K562 (cell line): ENCODE measurements around the gene CDC45. TPM values are rescaled to one million over a fixed set of nuclear protein-coding genes. Genes with fewer than 3 reads are reported as not detected.
A peak's percentile ranks its signal among the peaks of the same experiment; 100 is the strongest.

ENCODE experiments used
- DLX4 ChIP-seq: fragments of 250-450 bp; sonication (Bioruptor Pico); IDR thresholded peaks from 2 replicates; pipeline ENCODE4 v1.6.1; 2021; ENCODE audit warnings: mild to moderate bottlenecking
- ETV6 ChIP-seq, 3 experiments: fragments of 150-350 bp in 1 of 3; sonication (generic) in 1 of 3; formaldehyde crosslinking in 1 of 3; IDR thresholded peaks; 2 replicates each; pipeline versions ENCODE4 v1.6.1 to v1.8.0; 2014 to 2022; ENCODE audit warnings: borderline replicate concordance in 2 of 3, low read depth in 2 of 3, antibody characterized with exemption in 1 of 3, low read length in 1 of 3, mild to moderate bottlenecking in 1 of 3, missing genetic modification reagents in 1 of 3
- HEY1 ChIP-seq: fragments of 250-450 bp; sonication (Bioruptor Pico); IDR thresholded peaks from 2 replicates; pipeline ENCODE4 v1.5.0; 2020; ENCODE audit warnings: mild to moderate bottlenecking, moderate library complexity, borderline replicate concordance
- KDM5B ChIP-seq: fragments of 200-600 bp; sonication (generic); IDR thresholded peaks from 2 replicates; pipeline ENCODE4 v1.6.1; 2012; ENCODE audit warnings: low read depth, mild to moderate bottlenecking, moderate library complexity, low read length, control low read depth, inconsistent platforms; ENCODE audit not compliant: insufficient replicate concordance
- polyA plus RNA-seq, 8 experiments: library from polyadenylated mRNA; depleted of rRNA in 4 of 8; stranded (reverse) in 5 of 8; unstranded in 3 of 8; fragments of >200 nt; fragmentation: Nextera tagmentation in 2 of 8; fragmentation: Illumina TruSeq in 1 of 8; extraction: Ambion mirVana in 2 of 8; extraction: Trizol in 1 of 8; gene quantifications; 2 replicates each; pipeline versions ENCODE4 v1.2.1 to v1.2.3, GENCODE V29; 2011 to 2014; ENCODE audit warnings: inconsistent platforms in 1 of 8, missing spikeins in 1 of 8
- total RNA-seq, 7 experiments: library from RNA; depleted of rRNA in 6 of 7; stranded (reverse); fragments of >200 nt in 6 of 7; fragmentation: Illumina TruSeq in 2 of 7; extraction: Trizol in 2 of 7; gene quantifications; 2 replicates each; pipeline versions ENCODE4 v1.2.1 to v1.2.3, GENCODE V29; 2011 to 2021; ENCODE audit warnings: low replicate concordance in 1 of 7
- TF ChIP-seq, protein P1 (sequence below), 2 experiments: fragments of 450-650 bp in 1 of 2; sonication (generic) in 1 of 2; formaldehyde crosslinking in 1 of 2; IDR thresholded peaks; 2 replicates each; pipeline versions ENCODE4 v1.7.1 to v1.9.0; 2016 to 2022; ENCODE audit warnings: inconsistent platforms in 1 of 2, mild to moderate bottlenecking in 1 of 2, missing genetic modification reagents in 1 of 2
- TF ChIP-seq, protein P2 (sequence below): sonication (generic); formaldehyde crosslinking; IDR thresholded peaks from 2 replicates; pipeline ENCODE4 v1.8.1; 2023; ENCODE audit warnings: mild to moderate bottlenecking, missing genetic modification reagents
- TF ChIP-seq, protein P3 (sequence below): fragments of 250-450 bp; sonication (Bioruptor Pico); IDR thresholded peaks from 2 replicates; pipeline ENCODE4 v1.5.0; 2021
- TF ChIP-seq, protein P4 (sequence below): sonication (generic); formaldehyde crosslinking; IDR thresholded peaks from 2 replicates; pipeline ENCODE4 v1.8.1; 2022; ENCODE audit warnings: missing genetic modification reagents

Gene CDC45
- total and polyA plus RNA-seq, 9 of the 15 experiments (the other 6 are each of a cell fraction or from before 2014, with no cell fraction given), result 251 to 580 (median 410) TPM

DNA sequence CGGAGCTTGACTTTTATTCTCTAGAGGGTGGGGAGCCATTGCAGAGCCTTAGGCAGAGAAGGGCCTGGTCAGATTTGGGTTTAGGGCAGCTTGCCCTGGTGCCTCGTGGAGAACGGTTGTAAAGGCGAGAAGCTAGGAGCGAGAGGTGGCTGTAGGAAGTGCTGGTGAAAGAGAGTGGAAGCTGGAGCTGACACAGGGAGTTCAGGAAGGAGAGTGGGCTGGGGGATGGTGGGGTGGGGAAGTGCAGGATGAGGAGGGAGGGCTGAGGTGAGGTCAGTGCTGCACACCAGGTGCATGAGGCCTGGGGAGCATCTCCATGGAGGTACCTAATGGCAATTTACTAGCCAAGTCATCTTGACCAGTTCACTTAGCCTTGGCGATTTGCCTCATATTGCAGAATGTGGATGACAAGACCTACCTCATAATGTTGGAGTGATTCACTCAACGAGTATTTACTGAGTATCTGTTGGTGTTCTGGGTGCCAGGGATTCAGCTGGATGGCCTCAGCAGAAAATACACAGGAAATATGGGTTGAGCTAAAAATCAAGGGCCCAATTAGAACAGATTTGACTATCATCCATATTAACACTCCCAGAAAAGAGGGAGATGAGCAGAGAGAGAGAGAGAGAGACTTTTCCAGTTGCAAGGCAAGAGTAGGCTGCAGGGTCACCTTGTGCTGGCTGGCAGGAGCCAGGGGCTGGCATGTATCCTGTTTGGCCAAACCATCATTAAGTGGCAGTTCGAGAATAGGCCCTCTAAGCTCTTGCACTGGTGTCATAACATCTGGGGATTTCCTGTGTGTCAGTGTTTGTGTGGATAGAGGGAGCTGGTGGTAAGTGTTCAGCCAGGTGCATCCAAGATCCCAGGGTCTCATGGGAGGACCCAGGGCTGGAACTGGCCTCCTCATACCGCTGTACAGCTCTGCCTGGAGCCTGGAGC, 88.9 kb downstream of the CDC45 start (continued):
- TF ChIP-seq, protein P1, sequence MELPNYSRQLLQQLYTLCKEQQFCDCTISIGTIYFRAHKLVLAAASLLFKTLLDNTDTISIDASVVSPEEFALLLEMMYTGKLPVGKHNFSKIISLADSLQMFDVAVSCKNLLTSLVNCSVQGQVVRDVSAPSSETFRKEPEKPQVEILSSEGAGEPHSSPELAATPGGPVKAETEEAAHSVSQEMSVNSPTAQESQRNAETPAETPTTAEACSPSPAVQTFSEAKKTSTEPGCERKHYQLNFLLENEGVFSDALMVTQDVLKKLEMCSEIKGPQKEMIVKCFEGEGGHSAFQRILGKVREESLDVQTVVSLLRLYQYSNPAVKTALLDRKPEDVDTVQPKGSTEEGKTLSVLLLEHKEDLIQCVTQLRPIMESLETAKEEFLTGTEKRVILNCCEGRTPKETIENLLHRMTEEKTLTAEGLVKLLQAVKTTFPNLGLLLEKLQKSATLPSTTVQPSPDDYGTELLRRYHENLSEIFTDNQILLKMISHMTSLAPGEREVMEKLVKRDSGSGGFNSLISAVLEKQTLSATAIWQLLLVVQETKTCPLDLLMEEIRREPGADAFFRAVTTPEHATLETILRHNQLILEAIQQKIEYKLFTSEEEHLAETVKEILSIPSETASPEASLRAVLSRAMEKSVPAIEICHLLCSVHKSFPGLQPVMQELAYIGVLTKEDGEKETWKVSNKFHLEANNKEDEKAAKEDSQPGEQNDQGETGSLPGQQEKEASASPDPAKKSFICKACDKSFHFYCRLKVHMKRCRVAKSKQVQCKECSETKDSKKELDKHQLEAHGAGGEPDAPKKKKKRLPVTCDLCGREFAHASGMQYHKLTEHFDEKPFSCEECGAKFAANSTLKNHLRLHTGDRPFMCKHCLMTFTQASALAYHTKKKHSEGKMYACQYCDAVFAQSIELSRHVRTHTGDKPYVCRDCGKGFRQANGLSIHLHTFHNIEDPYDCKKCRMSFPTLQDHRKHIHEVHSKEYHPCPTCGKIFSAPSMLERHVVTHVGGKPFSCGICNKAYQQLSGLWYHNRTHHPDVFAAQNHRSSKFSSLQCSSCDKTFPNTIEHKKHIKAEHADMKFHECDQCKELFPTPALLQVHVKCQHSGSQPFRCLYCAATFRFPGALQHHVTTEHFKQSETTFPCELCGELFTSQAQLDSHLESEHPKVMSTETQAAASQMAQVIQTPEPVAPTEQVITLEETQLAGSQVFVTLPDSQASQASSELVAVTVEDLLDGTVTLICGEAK (IDR thresholded peaks at IDR 0.05), result no peak
- TF ChIP-seq, protein P1 (CRISPR knock-in tag; IDR thresholded peaks at IDR 0.05), result 0 out of 2 replicates have a peak, but pooled peaks have one; percentile 34
- TF ChIP-seq HEY1 (CRISPR knock-in tag) (no peak), DLX4 (CRISPR knock-in tag) (no peak), KDM5B (no peak), ETV6 (IDR thresholded peaks at IDR 0.05; ENCODE audit: borderline replicate concordance in 1 of 2, low read depth in 2 of 2, low read length in 1 of 2) (no peak), ETV6 (CRISPR knock-in tag; IDR thresholded peaks at IDR 0.05; ENCODE audit: borderline replicate concordance) (no peak)
- TF ChIP-seq, protein P2, sequence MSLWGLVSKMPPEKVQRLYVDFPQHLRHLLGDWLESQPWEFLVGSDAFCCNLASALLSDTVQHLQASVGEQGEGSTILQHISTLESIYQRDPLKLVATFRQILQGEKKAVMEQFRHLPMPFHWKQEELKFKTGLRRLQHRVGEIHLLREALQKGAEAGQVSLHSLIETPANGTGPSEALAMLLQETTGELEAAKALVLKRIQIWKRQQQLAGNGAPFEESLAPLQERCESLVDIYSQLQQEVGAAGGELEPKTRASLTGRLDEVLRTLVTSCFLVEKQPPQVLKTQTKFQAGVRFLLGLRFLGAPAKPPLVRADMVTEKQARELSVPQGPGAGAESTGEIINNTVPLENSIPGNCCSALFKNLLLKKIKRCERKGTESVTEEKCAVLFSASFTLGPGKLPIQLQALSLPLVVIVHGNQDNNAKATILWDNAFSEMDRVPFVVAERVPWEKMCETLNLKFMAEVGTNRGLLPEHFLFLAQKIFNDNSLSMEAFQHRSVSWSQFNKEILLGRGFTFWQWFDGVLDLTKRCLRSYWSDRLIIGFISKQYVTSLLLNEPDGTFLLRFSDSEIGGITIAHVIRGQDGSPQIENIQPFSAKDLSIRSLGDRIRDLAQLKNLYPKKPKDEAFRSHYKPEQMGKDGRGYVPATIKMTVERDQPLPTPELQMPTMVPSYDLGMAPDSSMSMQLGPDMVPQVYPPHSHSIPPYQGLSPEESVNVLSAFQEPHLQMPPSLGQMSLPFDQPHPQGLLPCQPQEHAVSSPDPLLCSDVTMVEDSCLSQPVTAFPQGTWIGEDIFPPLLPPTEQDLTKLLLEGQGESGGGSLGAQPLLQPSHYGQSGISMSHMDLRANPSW (CRISPR knock-in tag), result no peak
- TF ChIP-seq, protein P3, sequence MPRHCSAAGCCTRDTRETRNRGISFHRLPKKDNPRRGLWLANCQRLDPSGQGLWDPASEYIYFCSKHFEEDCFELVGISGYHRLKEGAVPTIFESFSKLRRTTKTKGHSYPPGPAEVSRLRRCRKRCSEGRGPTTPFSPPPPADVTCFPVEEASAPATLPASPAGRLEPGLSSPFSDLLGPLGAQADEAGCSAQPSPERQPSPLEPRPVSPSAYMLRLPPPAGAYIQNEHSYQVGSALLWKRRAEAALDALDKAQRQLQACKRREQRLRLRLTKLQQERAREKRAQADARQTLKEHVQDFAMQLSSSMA (CRISPR knock-in tag), result no peak
- TF ChIP-seq, protein P4, sequence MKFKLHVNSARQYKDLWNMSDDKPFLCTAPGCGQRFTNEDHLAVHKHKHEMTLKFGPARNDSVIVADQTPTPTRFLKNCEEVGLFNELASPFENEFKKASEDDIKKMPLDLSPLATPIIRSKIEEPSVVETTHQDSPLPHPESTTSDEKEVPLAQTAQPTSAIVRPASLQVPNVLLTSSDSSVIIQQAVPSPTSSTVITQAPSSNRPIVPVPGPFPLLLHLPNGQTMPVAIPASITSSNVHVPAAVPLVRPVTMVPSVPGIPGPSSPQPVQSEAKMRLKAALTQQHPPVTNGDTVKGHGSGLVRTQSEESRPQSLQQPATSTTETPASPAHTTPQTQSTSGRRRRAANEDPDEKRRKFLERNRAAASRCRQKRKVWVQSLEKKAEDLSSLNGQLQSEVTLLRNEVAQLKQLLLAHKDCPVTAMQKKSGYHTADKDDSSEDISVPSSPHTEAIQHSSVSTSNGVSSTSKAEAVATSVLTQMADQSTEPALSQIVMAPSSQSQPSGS (CRISPR knock-in tag), result no peak; the same call in 1 of the 2 replicates
